Endothelial cell of umbilical vein (primary cell): ENCODE measurements around the gene CPZ.

ENCODE experiments used
- CTCF ChIP-seq, 2 donors: IDR thresholded peaks; 1 replicate in 1 of 2; 2 replicates in 1 of 2; pipeline ENCODE4 v1.5.1; 2011; ENCODE audit warnings: low read length in 2 of 2, mild to moderate bottlenecking in 2 of 2, moderate library complexity in 2 of 2, control low read depth in 1 of 2, inconsistent platforms in 1 of 2, low read depth in 1 of 2; ENCODE audit not compliant: insufficient read depth in 1 of 2; ENCODE audit errors: extremely low read depth in 1 of 2
- EZH2 ChIP-seq: IDR thresholded peaks from 2 replicates; pipeline ENCODE4 v1.6.1; 2012; ENCODE audit warnings: borderline replicate concordance, low read depth, mild to moderate bottlenecking, moderate library complexity, low read length, inconsistent platforms; ENCODE audit not compliant: severe bottlenecking
- MYC ChIP-seq: IDR thresholded peaks from one replicate; pipeline ENCODE4 v1.6.1; 2011; ENCODE audit warnings: mild to moderate bottlenecking, low read depth, low read length
- POLR2A ChIP-seq: IDR thresholded peaks from 2 replicates; pipeline ENCODE4 v1.6.1; 2012; ENCODE audit warnings: low read depth, mild to moderate bottlenecking, control low read depth, low read length
- POLR2AphosphoS5 ChIP-seq: IDR thresholded peaks from 2 replicates; pipeline ENCODE4 v1.6.1; 2012; ENCODE audit warnings: low read depth, mild to moderate bottlenecking, control low read depth, low read length, moderate library complexity; ENCODE audit not compliant: insufficient read depth

GRCh38 chr4:8664976-8665375 is 72.4 kb downstream of the CPZ start:
- no peak for TF ChIP-seq POLR2AphosphoS5
- no peak for TF ChIP-seq CTCF (IDR thresholded peaks at IDR 0.05; ENCODE audit: extremely low read depth in 1 of 2, insufficient read depth in 1 of 2, low read depth in 1 of 2, low read length in 2 of 2)
- TF ChIP-seq EZH2: no peak
- TF ChIP-seq MYC: no peak
- no peak for TF ChIP-seq POLR2A
